ENCODE data around the gene RNU6-9.

The RNU6-9 gene

GRCh38 chr19:902446-903226 lies 9.4 kb downstream of the RNU6-9 start:
- Histone ChIP-seq H3K4me3 (ENCODE audit: low read depth, low read length) (peak overlapping the region; percentile 11), H3K36me3 (peaks cover 11% of the 10 kb centered on the region; the same call in 1 of the 2 replicates), H3K9me3 (ENCODE audit: severe bottlenecking) (no peaks in the 10 kb centered on the region), H3K27me3 (ENCODE audit: insufficient read depth, low read depth, severe bottlenecking) (no peaks in the 10 kb centered on the region), H3K27ac (peak overlapping the region; percentile 76)
- no peak for TF ChIP-seq CTCF (IDR thresholded peaks at IDR 0.05; ENCODE audit: low read depth, low read length)
- DNase-seq = no peak

GRCh38 chr19:903266-903797 lies 10.0 kb downstream of the RNU6-9 start:
- Histone ChIP-seq H3K27me3 (ENCODE audit: insufficient read depth, low read depth, severe bottlenecking) (no peaks in the 10 kb centered on the region), H3K27ac (peak overlapping the region; percentile 76), H3K9me3 (ENCODE audit: severe bottlenecking) (no peaks in the 10 kb centered on the region), H3K4me3 (ENCODE audit: low read depth, low read length) (peak overlapping the region; percentile 36), H3K36me3 (peaks cover 11% of the 10 kb centered on the region; the same call in 1 of the 2 replicates)
- peak; percentile 94 for DNase-seq
- TF ChIP-seq CTCF (IDR thresholded peaks at IDR 0.05; ENCODE audit: low read depth, low read length) = no peak

- Histone ChIP-seq H3K9me3 (ENCODE audit: severe bottlenecking) (no peaks in the 10 kb centered on the region), H3K27me3 (ENCODE audit: insufficient read depth, low read depth, severe bottlenecking) (no peaks in the 10 kb centered on the region), H3K27ac (no peak overlapping the region), H3K36me3 (peaks cover 8% of the 10 kb centered on the region; the same call in 1 of the 2 replicates), H3K4me3 (ENCODE audit: low read depth, low read length) (no peak overlapping the region)
- DNase-seq = no peak
- no peak for TF ChIP-seq CTCF (IDR thresholded peaks at IDR 0.05; ENCODE audit: low read depth, low read length)
Observed at GRCh38 chr19:904545-904944, 11.3 kb downstream of the RNU6-9 start.

GRCh38 chr19:906480-906879 lies 13.2 kb downstream of the RNU6-9 start:
- Histone ChIP-seq H3K27ac (no peak overlapping the region), H3K36me3 (peaks cover 4% of the 10 kb centered on the region; the same call in 1 of the 2 replicates), H3K27me3 (ENCODE audit: insufficient read depth, low read depth, severe bottlenecking) (no peaks in the 10 kb centered on the region), H3K9me3 (ENCODE audit: severe bottlenecking) (no peaks in the 10 kb centered on the region), H3K4me3 (ENCODE audit: low read depth, low read length) (no peak overlapping the region)
- TF ChIP-seq CTCF (IDR thresholded peaks at IDR 0.05; ENCODE audit: low read depth, low read length) = no peak
- DNase-seq = no peak

GRCh38 chr19:907183-907853 lies 14.0 kb downstream of the RNU6-9 start:
- H3K36me3 ChIP-seq = no peaks in the 10 kb centered on the region; the same call in 1 of the 2 replicates
- no peak overlapping the region for H3K27ac ChIP-seq
- no peak for TF ChIP-seq CTCF (IDR thresholded peaks at IDR 0.05; ENCODE audit: low read depth, low read length)
- no peaks in the 10 kb centered on the region for H3K27me3 ChIP-seq (ENCODE audit: insufficient read depth, low read depth, severe bottlenecking)
- no peaks in the 10 kb centered on the region for H3K9me3 ChIP-seq (ENCODE audit: severe bottlenecking)
- DNase-seq = no peak
- no peak overlapping the region for H3K4me3 ChIP-seq (ENCODE audit: low read depth, low read length)
